ENCODE data around the gene BRINP3.

GRCh38 chr1:190478149-190479049 lies 735 bp upstream of the BRINP3 start:
- TF ChIP-seq POLR2A (IDR thresholded peaks at IDR 0.05) (no peak), CTCF (IDR thresholded peaks at IDR 0.05) (peak in 3 of 6 experiments; percentile 41 to 50 (median 46))

Data from Peyer's patch (tissue), 4 donors.